Hepatocyte (in vitro differentiated cells): ENCODE measurements around the gene SPON1.

Experiments
- CTCF ChIP-seq: fragments of 200-600 bp; sonication (generic); IDR thresholded peaks from 2 replicates; pipeline ENCODE4 v1.5.1; 2016; ENCODE audit warnings: antibody characterized with exemption, mild to moderate bottlenecking; ENCODE audit not compliant: poor library complexity
- EZH2 ChIP-seq: fragments of 200-600 bp; sonication (generic); IDR thresholded peaks from 2 replicates; pipeline ENCODE4 v1.6.1; 2016; ENCODE audit warnings: antibody characterized with exemption, mild to moderate bottlenecking, borderline replicate concordance

GRCh38 chr11:13966013-13966412 is 3.5 kb downstream of the SPON1 start:
- TF ChIP-seq CTCF (no peak), EZH2 (no peak)
